CD4-positive, alpha-beta T cell treated with Interleukin-10 for 1 hour (primary cell): ENCODE results near the gene FGF11.
"Not testable (repeated sequence)": the region's sequence is repeated elsewhere in the genome, so short reads cannot be mapped to it uniquely, and the experiment has no call there.

Experiments
- DNase-seq: peaks from one replicate; pipeline ENCODE4 v3.0.0-alpha.2; 2020

The FGF11 gene

DNA sequence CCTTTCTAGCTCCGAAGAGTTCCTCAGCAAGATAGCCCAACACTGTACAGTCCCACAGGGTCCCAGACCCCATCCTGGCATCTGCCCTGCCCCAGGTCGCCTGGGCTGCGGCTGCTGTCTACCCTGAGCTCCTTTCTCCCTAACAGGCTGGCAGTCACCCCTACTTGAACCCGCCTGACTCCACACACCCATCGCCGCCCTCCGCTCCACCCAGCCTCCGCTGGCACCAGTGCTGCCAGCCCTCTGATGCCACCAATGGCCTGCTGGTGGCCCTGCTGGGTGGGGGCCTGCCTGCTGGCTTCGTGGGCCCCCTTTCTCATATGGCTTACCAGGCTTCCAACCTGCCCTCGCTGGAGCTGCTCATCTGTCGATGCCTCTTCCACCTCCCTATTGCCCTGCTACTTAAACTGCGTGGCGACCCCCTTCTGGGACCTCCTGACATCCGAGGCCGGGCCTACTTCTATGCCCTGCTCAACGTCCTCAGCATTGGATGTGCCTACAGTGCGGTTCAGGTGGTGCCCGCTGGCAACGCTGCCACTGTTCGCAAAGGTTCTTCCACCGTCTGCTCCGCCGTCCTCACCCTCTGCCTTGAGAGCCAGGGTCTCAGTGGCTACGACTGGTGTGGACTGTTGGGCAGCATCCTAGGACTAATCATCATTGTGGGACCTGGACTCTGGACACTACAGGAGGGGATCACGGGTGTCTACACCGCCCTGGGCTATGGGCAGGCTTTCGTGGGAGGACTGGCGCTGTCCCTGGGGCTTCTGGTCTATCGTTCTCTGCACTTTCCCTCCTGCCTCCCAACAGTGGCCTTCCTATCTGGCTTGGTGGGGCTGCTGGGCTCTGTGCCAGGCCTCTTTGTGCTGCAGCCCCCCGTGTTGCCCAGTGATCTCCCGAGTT lies 42.8 kb downstream of the FGF11 start:
- DNase-seq, result not testable (repeated sequence)

DNA sequence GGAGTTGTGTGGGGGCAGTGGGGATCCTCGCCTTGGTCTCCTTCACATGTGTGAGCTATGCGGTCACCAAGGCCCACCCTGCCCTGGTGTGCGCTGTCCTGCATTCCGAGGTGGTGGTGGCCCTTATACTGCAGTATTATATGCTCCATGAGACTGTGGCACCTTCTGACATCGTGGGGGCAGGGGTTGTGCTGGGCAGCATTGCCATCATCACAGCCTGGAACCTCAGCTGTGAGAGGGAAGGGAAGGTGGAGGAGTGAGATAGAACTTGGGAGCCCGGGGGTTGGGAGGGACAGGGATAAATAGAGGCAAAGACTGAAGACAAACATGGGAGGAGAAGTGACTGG lies 43.4 kb downstream of the FGF11 start:
- not testable (repeated sequence) for DNase-seq

DNA sequence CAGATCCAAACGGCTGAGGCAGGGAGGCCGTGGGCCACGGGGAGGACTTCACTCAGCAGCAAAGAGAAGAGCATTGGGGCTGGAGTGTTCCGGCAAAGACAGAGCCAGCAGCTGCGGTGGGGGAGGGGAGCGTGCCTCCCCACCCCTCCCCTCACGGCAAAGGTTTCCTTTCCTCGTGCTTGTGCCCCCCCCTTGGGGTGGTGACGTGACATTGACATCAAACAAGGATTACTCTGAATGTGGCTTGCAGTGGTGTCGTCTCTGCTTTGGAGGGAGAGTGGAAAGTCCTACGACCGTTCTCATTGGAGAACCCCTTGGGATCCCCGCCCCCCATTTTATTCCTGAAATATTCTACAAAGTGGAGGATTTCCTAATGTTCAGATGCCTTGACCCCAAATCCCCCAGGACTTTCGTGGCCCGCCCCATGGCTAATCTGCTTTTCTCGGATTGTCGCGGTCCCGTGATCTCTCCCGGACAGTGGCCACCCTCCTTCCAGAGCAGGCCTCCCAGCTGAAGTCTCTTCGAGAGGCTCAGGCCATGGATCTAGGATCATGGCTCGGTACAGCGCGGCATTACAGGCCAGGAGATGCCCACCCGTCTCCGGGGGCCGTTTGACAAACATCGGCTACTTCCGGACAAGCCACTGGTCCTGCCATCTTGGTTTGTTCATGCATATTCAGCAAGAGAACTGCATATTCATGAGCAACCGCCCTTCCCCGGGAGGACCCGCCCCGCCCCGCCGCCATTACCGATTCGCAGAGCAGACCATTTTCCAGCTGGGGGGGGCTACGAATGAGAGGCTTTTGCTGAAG lies 44.1 kb downstream of the FGF11 start:
- DNase-seq, result peak; percentile 95

DNA sequence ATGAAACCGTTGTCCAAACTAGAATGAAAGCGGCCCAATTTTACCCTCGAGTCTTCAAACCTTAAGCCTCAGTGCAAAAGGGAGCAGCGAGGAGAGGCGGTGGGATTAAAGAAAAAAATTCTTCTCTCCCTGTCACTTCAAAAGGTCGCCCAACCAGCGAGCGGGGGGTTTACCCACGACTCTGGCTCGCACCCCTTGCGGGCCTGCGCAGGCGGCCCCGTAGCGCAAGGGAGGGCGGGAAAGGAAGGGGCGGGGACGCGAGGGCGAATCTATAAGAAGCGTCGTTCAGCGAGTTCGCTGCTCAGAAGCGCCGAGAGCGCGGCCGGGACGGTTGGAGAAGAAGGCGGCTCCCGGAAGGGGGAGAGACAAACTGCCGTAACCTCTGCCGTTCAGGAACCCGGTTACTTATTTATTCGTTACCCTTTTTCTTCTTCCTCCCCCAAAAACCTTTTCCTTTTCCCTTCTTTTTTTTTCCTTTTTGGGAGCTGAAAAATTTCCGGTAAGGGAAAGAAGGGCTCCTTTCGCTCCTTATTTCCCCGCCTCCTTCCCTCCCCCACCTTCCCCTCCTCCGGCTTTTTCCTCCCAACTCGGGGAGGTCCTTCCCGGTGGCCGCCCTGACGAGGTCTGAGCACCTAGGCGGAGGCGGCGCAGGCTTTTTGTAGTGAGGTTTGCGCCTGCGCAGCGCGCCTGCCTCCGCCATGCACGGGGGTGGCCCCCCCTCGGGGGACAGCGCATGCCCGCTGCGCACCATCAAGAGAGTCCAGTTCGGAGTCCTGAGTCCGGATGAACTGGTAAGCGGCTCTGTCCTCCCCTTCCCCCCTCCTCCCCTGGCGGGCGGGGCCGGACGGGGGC lies 45.0 kb downstream of the FGF11 start, which contains the start of gene POLR2A:
Gene POLR2A (plus strand): TSS at position 300 of the 852 bp plus-strand sequence.
- peak; percentile 99 for DNase-seq

DNA sequence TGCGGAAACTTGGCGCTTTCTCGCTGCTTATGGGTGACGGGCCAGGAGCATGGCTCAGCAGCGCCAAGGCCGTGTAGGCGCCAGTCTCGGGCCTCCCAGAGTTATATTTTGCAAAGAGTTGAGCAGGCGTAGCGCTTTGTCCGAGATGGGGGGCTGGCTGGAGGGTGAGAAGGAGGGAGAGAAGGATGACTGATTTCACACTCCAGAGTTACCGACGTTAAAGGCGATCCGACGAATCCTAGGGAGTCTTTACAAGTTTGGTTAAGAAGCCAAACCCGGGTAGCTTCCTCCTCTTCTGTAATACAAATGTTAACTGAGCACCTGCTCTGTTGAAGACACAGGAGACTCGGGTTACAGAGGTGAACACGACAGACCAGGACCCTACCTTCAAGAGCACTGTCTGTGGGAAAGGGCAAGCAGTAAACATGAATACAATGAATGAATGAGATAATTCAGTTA lies 45.6 kb downstream of the FGF11 start:
- DNase-seq, result no peak

DNA sequence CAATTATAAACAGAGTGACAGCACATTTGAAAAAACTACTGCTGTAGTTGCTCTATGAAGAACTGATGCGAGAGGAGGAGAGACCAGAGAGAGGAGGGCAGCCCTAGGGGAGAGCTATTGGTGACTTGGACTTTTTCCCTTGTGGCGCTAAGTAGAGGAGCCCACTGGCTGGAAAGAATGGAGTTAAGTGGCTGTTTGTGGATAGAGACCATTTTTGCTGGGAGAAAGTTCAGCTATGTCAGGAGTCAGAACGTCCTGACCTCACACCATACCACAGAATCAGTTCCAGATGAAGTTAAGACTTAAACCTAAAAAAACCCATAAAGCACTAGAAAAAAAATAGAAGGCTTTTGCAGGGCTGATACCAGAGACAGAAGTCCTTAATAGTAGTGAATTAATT lies 46.9 kb downstream of the FGF11 start:
- no peak for DNase-seq

DNA sequence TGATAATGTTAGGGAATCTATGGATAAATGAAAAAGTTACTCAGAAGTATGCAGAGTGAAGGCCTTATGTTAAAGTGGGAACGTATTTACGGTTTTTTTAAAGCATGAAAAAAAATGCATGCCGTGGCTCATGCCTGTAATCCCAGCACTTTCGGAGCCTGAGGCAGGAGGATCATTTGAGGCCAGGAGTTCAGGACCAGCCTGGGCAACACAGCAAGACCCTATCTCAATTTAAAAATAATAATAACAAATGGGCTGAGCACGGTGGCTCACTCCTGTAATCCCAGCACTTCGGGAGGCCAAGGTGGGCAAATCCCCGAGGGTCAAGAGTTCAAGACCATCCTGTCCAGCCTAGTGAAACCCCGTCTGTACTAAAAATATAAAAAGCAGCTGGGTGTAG lies 50.8 kb downstream of the FGF11 start:
- DNase-seq, result no peak

DNA sequence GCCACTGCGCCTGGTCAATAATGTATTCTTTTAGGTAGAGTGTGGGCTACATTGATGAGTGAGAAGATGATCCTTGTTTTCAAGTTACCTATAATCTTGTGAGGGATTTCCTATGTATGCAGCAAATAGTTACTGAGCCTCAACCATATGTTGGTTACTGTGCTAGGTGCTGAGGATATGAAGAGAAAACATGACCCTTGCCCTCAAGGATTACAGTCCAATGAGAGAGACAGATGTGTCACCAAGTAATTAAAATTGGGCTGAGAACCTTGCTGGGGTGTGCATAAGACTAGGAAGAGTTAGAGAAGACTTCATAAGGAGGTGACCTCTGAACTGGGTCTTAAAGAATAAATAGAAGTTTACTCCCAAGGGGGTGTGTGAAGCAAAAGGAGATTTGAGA lies 52.3 kb downstream of the FGF11 start:
- DNase-seq, result no peak

DNA sequence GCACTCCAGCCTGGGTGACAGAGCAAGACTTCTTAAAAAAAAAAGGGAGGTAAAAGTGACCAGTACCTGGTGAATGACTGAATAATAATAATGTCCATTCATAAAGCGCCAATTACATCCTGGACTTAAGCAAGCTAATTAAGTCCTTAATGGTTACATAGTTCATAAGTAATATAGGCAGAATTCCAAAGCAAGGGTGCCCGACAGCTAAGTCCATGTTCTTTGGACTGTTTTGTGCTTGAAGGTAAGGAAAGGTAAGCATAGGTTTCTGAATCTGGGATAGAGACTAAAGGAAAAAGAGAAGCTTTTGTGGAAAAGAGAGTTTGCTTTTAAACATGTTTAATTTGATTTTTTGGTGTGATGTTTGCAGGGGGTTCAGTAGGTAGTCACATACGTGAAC lies 54.6 kb downstream of the FGF11 start:
- DNase-seq, result no peak
